ENCODE results near the gene ADCK2. TPM values are rescaled to one million over a fixed set of nuclear protein-coding genes. Genes with fewer than 3 reads are reported as not detected.
"Not testable (repeated sequence)": the region's sequence is repeated elsewhere in the genome, so short reads cannot be mapped to it uniquely, and the experiment has no call there.

Gene ADCK2
- polyA plus RNA-seq, 1 donor (not counting 4 experiments of a cell fraction or from before 2014, with no cell fraction given): 9.5 TPM

- Histone ChIP-seq H3K4me3 (ENCODE audit: control insufficient read depth in 2 of 3, extremely low read depth in 1 of 3, insufficient read depth in 2 of 3, low read depth in 1 of 3, low read length in 3 of 3) (no peak overlapping the region), H3K9me3 (ENCODE audit: control insufficient read depth, low read depth, low read length) (no peaks in the 10 kb centered on the region), H3K9me1 (ENCODE audit: control insufficient read depth, extremely low read depth, insufficient read depth, low read length) (no peaks in the 10 kb centered on the region), H3K27ac (ENCODE audit: control insufficient read depth, insufficient read depth, low read length) (no peak overlapping the region), H3K79me2 (ENCODE audit: control insufficient read depth, insufficient read depth, low read length) (peaks cover 7% of the 10 kb centered on the region), H3K27me3 (ENCODE audit: control insufficient read depth, extremely low read depth, insufficient read depth, low read length) (no peaks in the 10 kb centered on the region), H2AFZ (ENCODE audit: control insufficient read depth, low read length) (no peak overlapping the region), H4K20me1 (ENCODE audit: control insufficient read depth, extremely low read depth, insufficient read depth, low read length) (no peaks in the 10 kb centered on the region), H3K36me3 (ENCODE audit: control insufficient read depth in 2 of 2, extremely low read depth in 1 of 2, insufficient read depth in 2 of 2, low read length in 2 of 2) (peaks cover 10% of the 10 kb centered on the region in 2 experiments), H3K9ac (ENCODE audit: control insufficient read depth, extremely low read depth, insufficient read depth, low read length) (no peak overlapping the region), H3K4me1 (ENCODE audit: control insufficient read depth, extremely low read depth, insufficient read depth, low read length) (no peaks in the 10 kb centered on the region), H3K4me2 (ENCODE audit: control insufficient read depth, extremely low read depth, insufficient read depth, low read depth, low read length) (no peak overlapping the region)
- FAIRE-seq: no peak
- TF ChIP-seq EZH2 (IDR thresholded peaks at IDR 0.05; ENCODE audit: low read length) (no peak), CTCF (optimal IDR thresholded peaks at IDR 0.05 in 1 of 3, IDR thresholded peaks at IDR 0.05 in 1 of 3, conservative IDR thresholded peaks at IDR 0.05 in 1 of 3; ENCODE audit: extremely low read depth in 1 of 3, insufficient read depth in 2 of 3, low read length in 3 of 3) (no peak)
- dilution Hi-C loops (cut with MboI; ENCODE audit: extremely low pct_ligation_motif_present, low sequenced_read_pairs): no loop called here
- no peak for DNase-seq (ENCODE audit: low read depth, low spot score)
Observed at GRCh38 chr7:140707132-140707531, 34.4 kb downstream of the ADCK2 start.

- H3K27me3 ChIP-seq (ENCODE audit: control insufficient read depth, extremely low read depth, insufficient read depth, low read length); H3K9me1 ChIP-seq (ENCODE audit: control insufficient read depth, extremely low read depth, insufficient read depth, low read length); dilution Hi-C loops (cut with MboI; ENCODE audit: extremely low pct_ligation_motif_present, low sequenced_read_pairs); H3K9ac ChIP-seq (ENCODE audit: control insufficient read depth, extremely low read depth, insufficient read depth, low read length); H2AFZ ChIP-seq (ENCODE audit: control insufficient read depth, low read length); H3K4me2 ChIP-seq (ENCODE audit: control insufficient read depth, extremely low read depth, insufficient read depth, low read depth, low read length); H4K20me1 ChIP-seq (ENCODE audit: control insufficient read depth, extremely low read depth, insufficient read depth, low read length); FAIRE-seq; H3K27ac ChIP-seq (ENCODE audit: control insufficient read depth, insufficient read depth, low read length); H3K9me3 ChIP-seq (ENCODE audit: control insufficient read depth, low read depth, low read length); H3K4me1 ChIP-seq (ENCODE audit: control insufficient read depth, extremely low read depth, insufficient read depth, low read length); DNase-seq (ENCODE audit: low read depth, low spot score); H3K79me2 ChIP-seq (ENCODE audit: control insufficient read depth, insufficient read depth, low read length); H3K4me3 ChIP-seq (ENCODE audit: control insufficient read depth in 2 of 3, extremely low read depth in 1 of 3, insufficient read depth in 2 of 3, low read depth in 1 of 3, low read length in 3 of 3): not testable (repeated sequence)
- H3K36me3 ChIP-seq (ENCODE audit: control insufficient read depth in 2 of 2, extremely low read depth in 1 of 2, insufficient read depth in 2 of 2, low read length in 2 of 2): peaks cover 10% of the 10 kb centered on the region in 2 experiments
Observed at GRCh38 chr7:140708764-140709163, 36.0 kb downstream of the ADCK2 start.

- H4K20me1 ChIP-seq (ENCODE audit: control insufficient read depth, extremely low read depth, insufficient read depth, low read length); H3K4me3 ChIP-seq (ENCODE audit: control insufficient read depth in 2 of 3, extremely low read depth in 1 of 3, insufficient read depth in 2 of 3, low read depth in 1 of 3, low read length in 3 of 3); FAIRE-seq; H3K4me1 ChIP-seq (ENCODE audit: control insufficient read depth, extremely low read depth, insufficient read depth, low read length); H3K9me1 ChIP-seq (ENCODE audit: control insufficient read depth, extremely low read depth, insufficient read depth, low read length); H3K27ac ChIP-seq (ENCODE audit: control insufficient read depth, insufficient read depth, low read length); dilution Hi-C loops (cut with MboI; ENCODE audit: extremely low pct_ligation_motif_present, low sequenced_read_pairs); H3K79me2 ChIP-seq (ENCODE audit: control insufficient read depth, insufficient read depth, low read length); H3K4me2 ChIP-seq (ENCODE audit: control insufficient read depth, extremely low read depth, insufficient read depth, low read depth, low read length); H3K9ac ChIP-seq (ENCODE audit: control insufficient read depth, extremely low read depth, insufficient read depth, low read length); H3K27me3 ChIP-seq (ENCODE audit: control insufficient read depth, extremely low read depth, insufficient read depth, low read length); H3K9me3 ChIP-seq (ENCODE audit: control insufficient read depth, low read depth, low read length); H2AFZ ChIP-seq (ENCODE audit: control insufficient read depth, low read length); DNase-seq (ENCODE audit: low read depth, low spot score); H3K36me3 ChIP-seq (ENCODE audit: control insufficient read depth in 2 of 2, extremely low read depth in 1 of 2, insufficient read depth in 2 of 2, low read length in 2 of 2): not testable (repeated sequence)
Observed at GRCh38 chr7:140712392-140712791, 39.6 kb downstream of the ADCK2 start.

Data from keratinocyte (primary cell).